Cardiac muscle cell (in vitro differentiated cells and primary cell): ENCODE results near the gene REEP1. TPM values are rescaled to one million over a fixed set of nuclear protein-coding genes. Genes with fewer than 3 reads are reported as not detected.
A peak's percentile ranks its signal among the peaks of the same experiment; 100 is the strongest.
"Not testable (repeated sequence)": the region's sequence is repeated elsewhere in the genome, so short reads cannot be mapped to it uniquely, and the experiment has no call there.

ENCODE experiments used
- DNase-seq, 2 donors: peaks; one replicate each; pipeline versions ENCODE4 v3.0.0 to v3.0.0-alpha.2; 2010 to 2017; ENCODE audit warnings: low read depth in 1 of 2, low spot score in 1 of 2
- H3K27ac ChIP-seq: fragments of 200-600 bp; sonication (generic); 2 replicates; pipeline ENCODE4 v1.5.1; 2016
- H3K27me3 ChIP-seq: fragments of 200-600 bp; sonication (generic); 2 replicates; pipeline ENCODE4 v1.6.0; 2016; ENCODE audit warnings: control low read depth
- H3K36me3 ChIP-seq: fragments of 200-600 bp; sonication (generic); 2 replicates; pipeline ENCODE4 v1.5.1; 2016; ENCODE audit warnings: control low read depth
- H3K4me1 ChIP-seq: fragments of 200-600 bp; sonication (generic); 2 replicates; pipeline ENCODE4 v1.8.1; 2017; ENCODE audit warnings: low read depth, mild to moderate bottlenecking, mixed run types
- H3K4me3 ChIP-seq: fragments of 200-600 bp; sonication (generic); 2 replicates; pipeline ENCODE4 v1.5.1; 2016; ENCODE audit warnings: mild to moderate bottlenecking
- H3K9me3 ChIP-seq: fragments of 200-600 bp; sonication (generic); 2 replicates; pipeline ENCODE4 v1.5.1; 2017; ENCODE audit warnings: low read depth, mild to moderate bottlenecking, control low read depth
- polyA plus RNA-seq: library from polyadenylated mRNA; unstranded; fragments of >200 nt; fragmentation: Nextera tagmentation; extraction: Ambion mirVana; gene quantifications from 2 replicates; pipeline ENCODE4 v1.2.1, GENCODE V29; 2016
- total RNA-seq: library from RNA; depleted of rRNA; stranded (reverse); fragments of >200 nt; gene quantifications from 2 replicates; pipeline ENCODE4 v1.2.3, GENCODE V29; 2016
- TF ChIP-seq, protein P1 (sequence below): IDR thresholded peaks from 2 replicates; pipeline ENCODE4 v1.5.1; 2012; ENCODE audit warnings: low read depth, mild to moderate bottlenecking, low read length

Gene REEP1
- total and polyA plus RNA-seq, 2 experiments from 2014 or later: 14.6 to 19.3 TPM

DNA sequence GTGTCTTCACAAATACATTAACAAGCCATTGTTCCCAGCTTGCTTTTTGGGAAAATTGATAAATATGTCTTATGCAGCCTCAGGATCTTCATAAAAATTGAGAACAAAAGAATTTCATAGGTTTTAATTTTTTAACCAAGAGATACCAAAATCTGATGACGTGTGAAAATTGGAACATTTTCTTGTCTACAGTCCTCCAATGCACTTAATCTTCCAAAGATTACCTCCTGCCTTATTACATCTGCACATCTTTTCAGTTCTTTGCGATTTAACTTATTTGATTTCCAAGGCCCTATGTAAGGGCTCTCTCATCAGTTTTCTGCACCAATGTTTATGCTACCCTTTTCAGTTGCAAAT, 135.1 kb downstream of the REEP1 start:
- no peaks in the 10 kb centered on the region for H3K4me1 ChIP-seq
- H3K4me3 ChIP-seq: no peak overlapping the region
- no peaks in the 10 kb centered on the region for H3K27me3 ChIP-seq
- DNase-seq: no peak
- peak overlapping the region; percentile 15 for H3K27ac ChIP-seq
- no peaks in the 10 kb centered on the region for H3K9me3 ChIP-seq
- peaks cover 11% of the 10 kb centered on the region for H3K36me3 ChIP-seq
- TF ChIP-seq, protein P1, sequence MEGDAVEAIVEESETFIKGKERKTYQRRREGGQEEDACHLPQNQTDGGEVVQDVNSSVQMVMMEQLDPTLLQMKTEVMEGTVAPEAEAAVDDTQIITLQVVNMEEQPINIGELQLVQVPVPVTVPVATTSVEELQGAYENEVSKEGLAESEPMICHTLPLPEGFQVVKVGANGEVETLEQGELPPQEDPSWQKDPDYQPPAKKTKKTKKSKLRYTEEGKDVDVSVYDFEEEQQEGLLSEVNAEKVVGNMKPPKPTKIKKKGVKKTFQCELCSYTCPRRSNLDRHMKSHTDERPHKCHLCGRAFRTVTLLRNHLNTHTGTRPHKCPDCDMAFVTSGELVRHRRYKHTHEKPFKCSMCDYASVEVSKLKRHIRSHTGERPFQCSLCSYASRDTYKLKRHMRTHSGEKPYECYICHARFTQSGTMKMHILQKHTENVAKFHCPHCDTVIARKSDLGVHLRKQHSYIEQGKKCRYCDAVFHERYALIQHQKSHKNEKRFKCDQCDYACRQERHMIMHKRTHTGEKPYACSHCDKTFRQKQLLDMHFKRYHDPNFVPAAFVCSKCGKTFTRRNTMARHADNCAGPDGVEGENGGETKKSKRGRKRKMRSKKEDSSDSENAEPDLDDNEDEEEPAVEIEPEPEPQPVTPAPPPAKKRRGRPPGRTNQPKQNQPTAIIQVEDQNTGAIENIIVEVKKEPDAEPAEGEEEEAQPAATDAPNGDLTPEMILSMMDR: no peak

DNA sequence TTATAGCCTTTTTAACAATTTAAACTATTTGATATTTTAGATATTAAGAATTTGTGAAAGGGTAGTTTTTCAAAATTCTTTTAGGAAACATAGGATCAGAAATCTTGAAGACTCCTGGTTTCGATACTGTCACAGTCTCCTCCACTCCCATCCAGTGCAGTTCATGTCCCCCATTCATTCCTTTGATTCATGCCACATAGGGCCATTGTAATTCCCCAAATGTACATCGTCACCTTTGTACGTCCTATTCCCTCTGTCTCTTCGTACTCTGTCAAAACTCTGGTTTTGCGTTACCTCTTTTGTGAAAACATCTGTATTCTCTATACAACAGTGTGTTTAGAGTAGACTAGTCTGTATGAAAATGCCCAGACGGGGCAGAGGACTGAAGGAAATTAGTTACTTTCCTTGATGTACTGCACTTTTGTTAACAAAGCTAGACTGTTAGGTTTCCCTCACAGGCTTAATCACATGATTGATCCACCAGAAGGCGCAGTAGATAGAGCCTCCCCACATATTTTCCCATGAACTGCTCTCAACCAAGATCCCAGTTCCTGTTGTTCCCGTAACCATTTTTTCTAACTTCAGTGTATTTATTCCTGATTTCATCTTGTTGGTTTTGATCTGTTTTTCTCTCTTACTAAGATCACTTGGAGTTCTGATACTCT, 135.6 kb downstream of the REEP1 start:
- Histone ChIP-seq H3K4me1 (no peaks in the 10 kb centered on the region), H3K36me3 (peaks cover 6% of the 10 kb centered on the region), H3K9me3 (no peaks in the 10 kb centered on the region), H3K4me3 (no peak overlapping the region), H3K27ac (peak overlapping the region; percentile 15), H3K27me3 (no peaks in the 10 kb centered on the region)
- TF ChIP-seq, protein P1: no peak
- peak in 1 of 2 donors; percentile 32 for DNase-seq

- peak overlapping the region; percentile 84 for H3K4me3 ChIP-seq
- not testable (repeated sequence) for H3K27me3 ChIP-seq
Measured at GRCh38 chr2:86200564-86200963, 136.9 kb downstream of the REEP1 start.

GRCh38 chr2:86199834-86200177, 137.6 kb downstream of the REEP1 start:
- H3K4me3 ChIP-seq: peak overlapping the region; percentile 84
- H3K27me3 ChIP-seq: no peaks in the 10 kb centered on the region
- peak overlapping the region; percentile 69 for H3K27ac ChIP-seq
- no peaks in the 10 kb centered on the region for H3K9me3 ChIP-seq
- TF ChIP-seq, protein P1: no peak
- no peaks in the 10 kb centered on the region for H3K36me3 ChIP-seq
- no peak for DNase-seq
- no peaks in the 10 kb centered on the region for H3K4me1 ChIP-seq

More at GRCh38 chr2:86200564-86200963, 136.9 kb downstream of the REEP1 start:
- not testable (repeated sequence) for DNase-seq, H3K36me3 ChIP-seq, H3K9me3 ChIP-seq, H3K4me1 ChIP-seq, H3K27ac ChIP-seq

DNA sequence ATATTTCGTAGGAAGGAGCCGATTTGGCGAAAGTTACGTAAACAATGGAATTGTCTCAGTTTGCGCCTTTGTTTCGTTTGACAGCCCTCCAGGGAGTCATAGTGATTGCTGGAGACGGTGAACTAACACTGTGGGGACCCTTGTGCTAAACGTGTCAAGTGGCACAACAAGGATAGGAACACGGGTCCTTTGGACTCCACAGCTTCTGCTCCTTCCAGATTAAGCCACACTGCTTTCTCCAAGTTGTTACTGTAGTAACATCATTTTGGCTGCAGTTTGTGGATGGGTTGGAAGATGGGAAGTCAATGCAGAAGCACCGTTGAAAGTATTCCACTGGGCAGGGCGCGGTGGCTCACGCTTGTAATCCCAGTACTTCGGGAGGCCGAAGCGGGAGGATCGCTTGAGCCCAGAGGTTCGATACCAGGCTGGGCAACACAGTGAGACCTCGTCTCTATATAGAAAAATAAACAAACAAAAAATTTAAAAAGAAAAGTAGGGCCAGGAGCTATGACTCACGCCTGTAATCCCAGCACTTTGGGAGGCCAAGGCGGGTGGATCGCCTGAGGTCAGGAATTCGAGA, 141.5 kb downstream of the REEP1 start:
- Histone ChIP-seq H3K4me1 (peaks cover 8% of the 10 kb centered on the region), H3K9me3 (no peaks in the 10 kb centered on the region), H3K36me3 (no peaks in the 10 kb centered on the region), H3K4me3 (peak overlapping the region; percentile 87), H3K27ac (peak overlapping the region; percentile 99), H3K27me3 (no peaks in the 10 kb centered on the region)
- TF ChIP-seq, protein P1: no peak
- DNase-seq: no peak

GRCh38 chr2:86195055-86195807, 142.2 kb downstream of the REEP1 start, which contains the start of gene IMMT:
Gene IMMT (minus strand): TSS chr2:86195462. CDS start chr2:86195382, 80 bp downstream.
- peaks cover 8% of the 10 kb centered on the region for H3K4me1 ChIP-seq
- no peaks in the 10 kb centered on the region for H3K27me3 ChIP-seq
- H3K36me3 ChIP-seq: no peaks in the 10 kb centered on the region
- peak within 1 kb of the TSS; percentile 99 for H3K27ac ChIP-seq
- peak within 1 kb of the TSS; percentile 87 for H3K4me3 ChIP-seq
- TF ChIP-seq, protein P1: no peak
- peak; percentile 98 for DNase-seq
- H3K9me3 ChIP-seq: no peaks in the 10 kb centered on the region
